Measurements from ENCODE around the gene NLGN4X. TPM values are rescaled to one million over a fixed set of nuclear protein-coding genes. Genes with fewer than 3 reads are reported as not detected.

NLGN4X gene
- total RNA-seq, 1 donor from 2014 or later: not detected

- intact Hi-C loops (cut with micrococcal nuclease): no loop called here
Observed at GRCh38 chrX:6159468-6159867, 69.2 kb downstream of the NLGN4X start.

GRCh38 chrX:6151971-6152370 is 76.7 kb downstream of the NLGN4X start:
- intact Hi-C loops (cut with micrococcal nuclease): no loop called here

GRCh38 chrX:6149060-6149872 is 79.4 kb downstream of the NLGN4X start:
- intact Hi-C loops (cut with micrococcal nuclease): no loop called here

GRCh38 chrX:6134255-6134654 is 94.4 kb downstream of the NLGN4X start:
- intact Hi-C loops (cut with micrococcal nuclease): no loop called here

- intact Hi-C loops (cut with micrococcal nuclease): no loop called here
Observed at GRCh38 chrX:6132970-6133369, 95.7 kb downstream of the NLGN4X start.

- intact Hi-C loops (cut with micrococcal nuclease): no loop called here
Observed at GRCh38 chrX:6131287-6131686, 97.4 kb downstream of the NLGN4X start.

GRCh38 chrX:6129195-6129594 is 99.5 kb downstream of the NLGN4X start:
- intact Hi-C loops (cut with micrococcal nuclease): no loop called here

- intact Hi-C loops (cut with micrococcal nuclease): no loop called here
Observed at GRCh38 chrX:6120329-6120728, 108.3 kb downstream of the NLGN4X start.

GRCh38 chrX:6095469-6095868 is 133.2 kb downstream of the NLGN4X start:
- intact Hi-C loops (cut with micrococcal nuclease): no loop called here

- intact Hi-C loops (cut with micrococcal nuclease): no loop called here
Observed at GRCh38 chrX:6074532-6074931, 154.1 kb downstream of the NLGN4X start.

- intact Hi-C loops (cut with micrococcal nuclease): no loop called here
Observed at GRCh38 chrX:6071731-6072130, 156.9 kb downstream of the NLGN4X start.

- intact Hi-C loops (cut with micrococcal nuclease): no loop called here
Observed at GRCh38 chrX:6067600-6067999, 161.1 kb downstream of the NLGN4X start.

- intact Hi-C loops (cut with micrococcal nuclease): no loop called here
Observed at GRCh38 chrX:6053141-6053540, 175.5 kb downstream of the NLGN4X start.

- intact Hi-C loops (cut with micrococcal nuclease): no loop called here
Observed at GRCh38 chrX:6052111-6052745, 176.4 kb downstream of the NLGN4X start.

GRCh38 chrX:6049132-6049531 is 179.5 kb downstream of the NLGN4X start:
- intact Hi-C loops (cut with micrococcal nuclease): no loop called here

- intact Hi-C loops (cut with micrococcal nuclease): no loop called here
Observed at GRCh38 chrX:6041630-6042029, 187.0 kb downstream of the NLGN4X start.

GRCh38 chrX:6029014-6029413 is 199.7 kb downstream of the NLGN4X start:
- intact Hi-C loops (cut with micrococcal nuclease): no loop called here

- intact Hi-C loops (cut with micrococcal nuclease): no loop called here
Observed at GRCh38 chrX:6026980-6027379, 201.7 kb downstream of the NLGN4X start.

GRCh38 chrX:6026429-6026828 is 202.2 kb downstream of the NLGN4X start:
- intact Hi-C loops (cut with micrococcal nuclease): no loop called here

GRCh38 chrX:6024204-6024603 is 204.5 kb downstream of the NLGN4X start:
- intact Hi-C loops (cut with micrococcal nuclease): loop anchor here (5.0 kb wide), 2 partner anchors 1063 to 1903 kb away; partner anchors contain the start of gene PNPLA4

GRCh38 chrX:6021316-6022091 is 207.2 kb downstream of the NLGN4X start:
- intact Hi-C loops (cut with micrococcal nuclease): loop anchor here (5.0 kb wide), 2 partner anchors 1066 to 1906 kb away; partner anchors contain the start of gene PNPLA4

GRCh38 chrX:6019076-6019475 is 209.6 kb downstream of the NLGN4X start:
- intact Hi-C loops (cut with micrococcal nuclease): no loop called here

Measured in T-helper 1 cell treated with Interleukin-12 subunit alpha and Interleukin-12 subunit beta and Interleukin-4 antibody, amounts not matched to agents 30 ng/mL and 1 ng/mL, for 36 hours (primary cell).